Suprapubic skin (tissue), 4 donors: ENCODE results near the gene PRR20G. TPM values are rescaled to one million over a fixed set of nuclear protein-coding genes. Genes with fewer than 3 reads are reported as not detected.

Experiments used
- total RNA-seq, 4 donors: library from RNA; depleted of rRNA; stranded (reverse); fragments of >200 nt; gene quantifications; one replicate each; pipeline ENCODE4 v1.1.0, GENCODE V29; 2016

PRR20G gene
- total RNA-seq, 4 donors from 2014 or later = not detected

Other genes starting within 250 kb of the PRR20G start
- gene PRR23E, start 94.9 kb downstream of the PRR20G start, total RNA-seq = not detected